MM.1S (cell line): ENCODE results near the gene MBD4.

ENCODE experiments used
- DNase-seq: peaks from one replicate; pipeline ENCODE4 v3.0.0-alpha.2; 2015
- H2AFZ ChIP-seq: fragments of 300-600 bp; sonication (generic); 2 replicates; pipeline ENCODE4 v1.6.0; 2016; ENCODE audit warnings: antibody characterized with exemption, low read length
- H3F3A ChIP-seq: fragments of 300-600 bp; sonication (generic); 2 replicates; pipeline ENCODE4 v1.6.1; 2016; ENCODE audit warnings: mild to moderate bottlenecking, antibody characterized with exemption, low read length, moderate library complexity, mixed read lengths; ENCODE audit not compliant: insufficient read depth
- H3K27ac ChIP-seq: fragments of 300-600 bp; sonication (generic); 2 replicates; pipeline ENCODE4 v1.5.1; 2016; ENCODE audit warnings: mild to moderate bottlenecking, low read length
- H3K27me3 ChIP-seq: fragments of 300-600 bp; sonication (generic); replicated peaks from 2 replicates; pipeline ENCODE4 v1.6.0; 2016; ENCODE audit warnings: low read length; ENCODE audit not compliant: insufficient read depth
- H3K36me3 ChIP-seq: fragments of 300-600 bp; sonication (generic); replicated peaks from 2 replicates; pipeline ENCODE4 v1.6.1; 2016; ENCODE audit warnings: mild to moderate bottlenecking, low read length, mixed read lengths; ENCODE audit not compliant: insufficient read depth
- H3K4me1 ChIP-seq: fragments of 300-600 bp; sonication (generic); 2 replicates; pipeline ENCODE4 v1.6.1; 2016; ENCODE audit warnings: low read length, mixed read lengths
- H3K4me2 ChIP-seq: fragments of 300-600 bp; sonication (generic); 2 replicates; pipeline ENCODE4 v1.6.0; 2016; ENCODE audit warnings: low read depth, low read length
- H3K4me3 ChIP-seq: fragments of 300-600 bp; sonication (generic); 2 replicates; pipeline ENCODE4 v1.5.1; 2016; ENCODE audit warnings: low read length, mixed read lengths
- H3K79me2 ChIP-seq: fragments of 300-600 bp; sonication (generic); 2 replicates; pipeline ENCODE4 v1.6.1; 2016; ENCODE audit warnings: mixed run types, low read length, mixed read lengths
- H3K9ac ChIP-seq: fragments of 300-600 bp; sonication (generic); 2 replicates; pipeline ENCODE4 v1.6.1; 2016; ENCODE audit warnings: low read length, mixed read lengths
- H3K9me2 ChIP-seq: fragments of 300-600 bp; sonication (generic); replicated peaks from 2 replicates; pipeline ENCODE4 v1.6.1; 2016; ENCODE audit warnings: mild to moderate bottlenecking, low read length, mixed read lengths; ENCODE audit not compliant: insufficient read depth
- H3K9me3 ChIP-seq: fragments of 300-600 bp; sonication (generic); replicated peaks from 2 replicates; pipeline ENCODE4 v1.6.1; 2016; ENCODE audit warnings: mild to moderate bottlenecking, low read length, mixed read lengths; ENCODE audit not compliant: insufficient read depth
- H4K20me1 ChIP-seq: fragments of 300-600 bp; sonication (generic); 2 replicates; pipeline ENCODE4 v1.6.1; 2016; ENCODE audit warnings: mild to moderate bottlenecking, low read length, moderate library complexity, mixed read lengths; ENCODE audit not compliant: insufficient read depth
- EZH2 ChIP-seq: fragments of 300-600 bp; sonication (generic); optimal IDR thresholded peaks from 2 replicates; pipeline ENCODE3; 2017; ENCODE audit warnings: low read depth, mild to moderate bottlenecking, antibody characterized with exemption, low read length, mixed read lengths
- EZH2phosphoT487 ChIP-seq: fragments of 300-600 bp; sonication (generic); IDR thresholded peaks from 2 replicates; pipeline ENCODE4 v1.6.1; 2018; ENCODE audit warnings: antibody characterized with exemption, low read length
- TF ChIP-seq, protein P1 (sequence below): fragments of 300-600 bp; sonication (generic); IDR thresholded peaks from 2 replicates; pipeline ENCODE4 v1.5.1; 2016; ENCODE audit warnings: antibody characterized with exemption, low read length, mixed read lengths

The MBD4 gene

DNA sequence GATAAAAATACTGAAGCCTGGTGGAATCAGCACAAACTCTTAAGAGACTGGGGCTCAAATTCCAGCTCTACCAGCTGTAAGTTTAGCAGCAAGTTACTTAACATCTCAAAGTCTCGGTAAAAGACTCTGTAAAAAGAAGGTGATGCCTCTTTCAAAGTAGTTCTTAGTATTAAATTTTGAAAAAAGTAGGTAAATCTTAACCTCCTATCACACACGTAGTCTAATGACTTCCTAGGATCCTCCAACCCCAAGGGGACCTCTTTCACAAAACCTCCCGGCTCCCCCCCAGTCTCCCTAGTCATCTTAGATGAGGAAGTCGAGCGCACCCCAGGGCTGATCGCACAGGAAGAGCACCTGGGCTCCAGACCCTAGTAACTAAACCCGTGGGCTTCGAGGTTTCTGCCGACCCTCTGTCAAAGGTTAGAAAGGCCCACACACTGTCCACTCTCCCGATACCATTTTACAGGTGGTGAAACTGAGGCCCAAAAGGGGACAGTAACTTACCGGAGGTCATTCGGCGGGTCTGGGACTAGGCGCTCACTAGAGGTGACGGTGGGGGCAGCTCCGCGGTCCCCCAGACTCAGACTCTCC is 427 bp downstream of the MBD4 start:
- Histone ChIP-seq H3K27me3 (no peaks in the 10 kb centered on the region), H3K4me3 (peak overlapping the region; percentile 81), H3K9me3 (no peaks in the 10 kb centered on the region), H3K9ac (peak overlapping the region; percentile 75), H4K20me1 (no peaks in the 10 kb centered on the region), H3K27ac (peak overlapping the region; percentile 68; the same call in 1 of the 2 replicates), H3K4me1 (peaks cover 32% of the 10 kb centered on the region), H3K36me3 (peaks cover 8% of the 10 kb centered on the region; the same call in 1 of the 2 replicates), H3K9me2 (no peaks in the 10 kb centered on the region), H3K79me2 (peaks cover 73% of the 10 kb centered on the region), H3K4me2 (peak overlapping the region; percentile 68), H2AFZ (peak overlapping the region; percentile 51), H3F3A (peaks cover 26% of the 10 kb centered on the region)
- TF ChIP-seq EZH2phosphoT487 (no peak), EZH2 (no peak)
- TF ChIP-seq, protein P1, sequence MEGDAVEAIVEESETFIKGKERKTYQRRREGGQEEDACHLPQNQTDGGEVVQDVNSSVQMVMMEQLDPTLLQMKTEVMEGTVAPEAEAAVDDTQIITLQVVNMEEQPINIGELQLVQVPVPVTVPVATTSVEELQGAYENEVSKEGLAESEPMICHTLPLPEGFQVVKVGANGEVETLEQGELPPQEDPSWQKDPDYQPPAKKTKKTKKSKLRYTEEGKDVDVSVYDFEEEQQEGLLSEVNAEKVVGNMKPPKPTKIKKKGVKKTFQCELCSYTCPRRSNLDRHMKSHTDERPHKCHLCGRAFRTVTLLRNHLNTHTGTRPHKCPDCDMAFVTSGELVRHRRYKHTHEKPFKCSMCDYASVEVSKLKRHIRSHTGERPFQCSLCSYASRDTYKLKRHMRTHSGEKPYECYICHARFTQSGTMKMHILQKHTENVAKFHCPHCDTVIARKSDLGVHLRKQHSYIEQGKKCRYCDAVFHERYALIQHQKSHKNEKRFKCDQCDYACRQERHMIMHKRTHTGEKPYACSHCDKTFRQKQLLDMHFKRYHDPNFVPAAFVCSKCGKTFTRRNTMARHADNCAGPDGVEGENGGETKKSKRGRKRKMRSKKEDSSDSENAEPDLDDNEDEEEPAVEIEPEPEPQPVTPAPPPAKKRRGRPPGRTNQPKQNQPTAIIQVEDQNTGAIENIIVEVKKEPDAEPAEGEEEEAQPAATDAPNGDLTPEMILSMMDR = no peak
- peak; percentile 51 for DNase-seq

GRCh38 chr3:129435367-129435766 is 4.4 kb downstream of the MBD4 start:
- H3K4me2 ChIP-seq = peak overlapping the region; percentile 76; the same call in 1 of the 2 replicates
- peaks cover 21% of the 10 kb centered on the region for H3F3A ChIP-seq
- H3K4me3 ChIP-seq = no peak overlapping the region
- no peak overlapping the region for H3K9ac ChIP-seq
- peaks cover 21% of the 10 kb centered on the region for H3K4me1 ChIP-seq
- H3K9me2 ChIP-seq = no peaks in the 10 kb centered on the region
- H3K27ac ChIP-seq = no peak overlapping the region
- TF ChIP-seq EZH2 (no peak), EZH2phosphoT487 (no peak)
- TF ChIP-seq, protein P1 = no peak
- H2AFZ ChIP-seq = no peak overlapping the region
- no peaks in the 10 kb centered on the region for H3K9me3 ChIP-seq
- H4K20me1 ChIP-seq = no peaks in the 10 kb centered on the region
- no peak for DNase-seq
- H3K79me2 ChIP-seq = peaks cover 65% of the 10 kb centered on the region
- no peaks in the 10 kb centered on the region for H3K27me3 ChIP-seq
- H3K36me3 ChIP-seq = peaks cover 29% of the 10 kb centered on the region; the same call in 1 of the 2 replicates

- Histone ChIP-seq H3K4me1 (peaks cover 28% of the 10 kb centered on the region), H2AFZ (no peak overlapping the region), H3K79me2 (peaks cover 60% of the 10 kb centered on the region), H3K9me2 (no peaks in the 10 kb centered on the region), H3K9me3 (no peaks in the 10 kb centered on the region), H3K9ac (no peak overlapping the region), H3K36me3 (peaks cover 29% of the 10 kb centered on the region; the same call in 1 of the 2 replicates), H3K27ac (no peak overlapping the region), H3F3A (peaks cover 23% of the 10 kb centered on the region), H3K4me2 (no peak overlapping the region), H3K4me3 (no peak overlapping the region), H4K20me1 (no peaks in the 10 kb centered on the region), H3K27me3 (no peaks in the 10 kb centered on the region)
- DNase-seq = no peak
- TF ChIP-seq EZH2phosphoT487 (no peak), EZH2 (no peak)
- TF ChIP-seq, protein P1 = no peak
Measured at GRCh38 chr3:129434140-129434539, 5.6 kb downstream of the MBD4 start.
